SW 1271 (cell line): ENCODE data around the gene PNLIPRP3.
A peak's percentile ranks its signal among the peaks of the same experiment; 100 is the strongest.

ENCODE experiments used
- DNase-seq, 2 experiments: peaks; one replicate each; lab custom pipeline; 2025; lab: John Stamatoyannopoulos, UW

PNLIPRP3 gene

GRCh38 chr10:116510565-116510964 lies 82.9 kb downstream of the PNLIPRP3 start:
- no peak for DNase-seq

GRCh38 chr10:116511365-116511764 lies 83.7 kb downstream of the PNLIPRP3 start:
- DNase-seq: no peak

GRCh38 chr10:116521424-116522290 lies 94.0 kb downstream of the PNLIPRP3 start:
- DNase-seq: peak in 1 of 2 experiments; percentile 21

GRCh38 chr10:116522803-116523381 lies 95.2 kb downstream of the PNLIPRP3 start:
- DNase-seq: no peak

- DNase-seq: no peak
Measured at GRCh38 chr10:116524736-116525135, 97.1 kb downstream of the PNLIPRP3 start.

GRCh38 chr10:116526219-116526618 lies 98.6 kb downstream of the PNLIPRP3 start:
- DNase-seq: no peak
